T-cell (primary cell): ENCODE measurements around the gene ABCC9. TPM values are rescaled to one million over a fixed set of nuclear protein-coding genes. Genes with fewer than 3 reads are reported as not detected.

ENCODE experiments used
- ATAC-seq, 4 experiments: fragments of 200-7000 bp in 3 of 4; fragments of 150-1000 bp in 1 of 4; cut with Tn5 transposase; replicated peaks in 1 of 4; 1 replicate in 3 of 4; 2 replicates in 1 of 4; pipeline ENCODE4 v1.10.0; 2021; ENCODE audit warnings: moderate library complexity in 3 of 4, mild to moderate bottlenecking in 2 of 4, moderate number of reproducible peaks in 1 of 4
- CTCF ChIA-PET, 2 donors: fragments of 300-600 bp; sonication (Branson Sonifier 250); formaldehyde crosslinking; loops; one replicate each; lab custom pipeline; 2022; ENCODE audit warnings: antibody characterized with exemption in 2 of 2; lab: Charles Lee
- POLR2A ChIA-PET, 2 donors: fragments of 300-600 bp; sonication (Branson Sonifier 250); formaldehyde crosslinking; loops; one replicate each; lab custom pipeline; 2022; ENCODE audit warnings: antibody characterized with exemption in 2 of 2; lab: Charles Lee
- DNase-seq, 35 experiments: peaks; one replicate each; pipeline versions ENCODE4 v3.0.0 to v3.0.0-alpha.2; 2013 to 2023
- H3K27ac ChIP-seq: one replicate; pipeline ENCODE4 v1.5.1; 2013; ENCODE audit warnings: low read length
- H3K27me3 ChIP-seq, 2 experiments: replicated peaks in 1 of 2; 1 replicate in 1 of 2; 2 replicates in 1 of 2; pipeline versions ENCODE4 v1.6.1 to v1.7.0; 2013; ENCODE audit warnings: low read length in 1 of 2, mixed read lengths in 1 of 2; ENCODE audit not compliant: control insufficient read depth in 2 of 2, insufficient read depth in 2 of 2; ENCODE audit errors: extremely low read depth in 1 of 2
- H3K36me3 ChIP-seq, 2 donors: 1 replicate in 1 of 2; 2 replicates in 1 of 2; pipeline versions ENCODE4 v1.6.1 to v1.7.0; 2013; ENCODE audit warnings: low read length in 1 of 2; ENCODE audit not compliant: control insufficient read depth in 2 of 2, insufficient read depth in 1 of 2; ENCODE audit errors: extremely low read depth in 1 of 2
- H3K4me1 ChIP-seq, 2 experiments: 1 replicate in 1 of 2; 2 replicates in 1 of 2; pipeline versions ENCODE4 v1.6.1 to v1.7.0; 2013; ENCODE audit warnings: low read length in 2 of 2, mixed read lengths in 1 of 2; ENCODE audit not compliant: insufficient read depth in 2 of 2, control insufficient read depth in 1 of 2; ENCODE audit errors: extremely low read depth in 1 of 2
- H3K4me3 ChIP-seq, 2 donors: 1 replicate in 1 of 2; 2 replicates in 1 of 2; pipeline versions ENCODE4 v1.5.1 to v1.7.0; 2013; ENCODE audit warnings: mild to moderate bottlenecking in 2 of 2, low read length in 1 of 2, moderate library complexity in 1 of 2; ENCODE audit not compliant: control insufficient read depth in 1 of 2; ENCODE audit errors: extremely low read depth in 1 of 2
- H3K9me3 ChIP-seq: 2 replicates; pipeline ENCODE4 v1.7.0; 2013
- H3K27ac Mint-ChIP-seq, 2 donors: one replicate each; pipeline ENCODE4 v1.8.0; 2020 to 2021; ENCODE audit warnings: mild to moderate bottlenecking in 2 of 2, mixed read lengths in 2 of 2
- H3K27me3 Mint-ChIP-seq, 2 donors: one replicate each; pipeline ENCODE4 v1.8.0; 2021 to 2022; ENCODE audit warnings: mixed read lengths in 2 of 2
- H3K36me3 Mint-ChIP-seq: one replicate; pipeline ENCODE4 v1.8.0; 2021; ENCODE audit warnings: mixed read lengths
- H3K4me1 Mint-ChIP-seq, 3 donors: one replicate each; pipeline ENCODE4 v1.8.0; 2020 to 2022; ENCODE audit warnings: mixed read lengths in 3 of 3, mild to moderate bottlenecking in 1 of 3
- H3K4me3 Mint-ChIP-seq, 3 donors: one replicate each; pipeline ENCODE4 v1.8.0; 2020 to 2022; ENCODE audit warnings: mild to moderate bottlenecking in 3 of 3, mixed read lengths in 3 of 3, moderate library complexity in 3 of 3
- H3K9me3 Mint-ChIP-seq, 3 donors: one replicate each; pipeline ENCODE4 v1.8.0; 2020 to 2022; ENCODE audit warnings: mixed read lengths in 3 of 3
- WGBS: methylation state at CpG from one replicate; pipeline ENCODE4 v1.1.5; 2013; ENCODE audit warnings: missing lambda C conversion rate; ENCODE audit not compliant: insufficient coverage; 5-methylcytosine and 5-hydroxymethylcytosine counted together
- total RNA-seq, 35 experiments: library from RNA in 6 of 35; stranded (reverse) in 6 of 35; fragments of 120-200 nt in 1 of 35; gene quantifications; one replicate each; pipeline versions ENCODE4 v1.2.1 to v1.2.4 and lab custom pipeline; 2013 to 2026

Gene ABCC9
- total RNA-seq, 5 donors from 2014 or later (not counting 1 experiment from before 2014, with no cell fraction given): 0.06 to 0.10 (median 0.09) TPM; not detected in 2

- POLR2A ChIA-PET: no interaction called here
- CTCF ChIA-PET: no interaction called here
- H3K9me3 ChIP-seq: no peaks in the 10 kb centered on the region
Measured at GRCh38 chr12:21983095-21983494, 41.9 kb upstream of the ABCC9 start.

GRCh38 chr12:21980544-21980943, 39.3 kb upstream of the ABCC9 start:
- Histone ChIP-seq H3K27me3 (no peaks in the 10 kb centered on the region), H3K4me1 (no peaks in the 10 kb centered on the region), H3K36me3 (no peaks in the 10 kb centered on the region), H3K4me3 (no peak overlapping the region), H3K27ac (no peak overlapping the region), H3K9me3 (no peaks in the 10 kb centered on the region)
- DNase-seq (no peak), ATAC-seq (no peak)
- Mint-ChIP-seq H3K27ac (no peak overlapping the region), H3K4me3 (no peak overlapping the region), H3K36me3 (no peaks in the 10 kb centered on the region), H3K27me3 (peaks cover 15 to 25% of the 10 kb centered on the region in 2 donors), H3K9me3 (no peaks in the 10 kb centered on the region), H3K4me1 (peaks cover 0 to 7% (median 3%) of the 10 kb centered on the region in 3 donors)
- WGBS: no CpG with 5 or more reads among the region's 1 CpG
- ChIA-PET POLR2A (no interaction called here), CTCF (no interaction called here)

More at GRCh38 chr12:21983095-21983494, 41.9 kb upstream of the ABCC9 start:
- Histone ChIP-seq H3K36me3 (no peaks in the 10 kb centered on the region), H3K4me3 (no peak overlapping the region), H3K27me3 (no peaks in the 10 kb centered on the region), H3K27ac (no peak overlapping the region), H3K4me1 (no peaks in the 10 kb centered on the region)
- peaks cover 21 to 33% of the 10 kb centered on the region in 2 donors for H3K27me3 Mint-ChIP-seq
- no peaks in the 10 kb centered on the region for H3K36me3 Mint-ChIP-seq
- WGBS: no CpG with 5 or more reads among the region's 3 CpGs
- H3K9me3 Mint-ChIP-seq: no peaks in the 10 kb centered on the region
- no peak overlapping the region for H3K27ac Mint-ChIP-seq
- peaks cover 0 to 7% (median 3%) of the 10 kb centered on the region in 3 donors for H3K4me1 Mint-ChIP-seq
- DNase-seq (no peak), ATAC-seq (no peak)
- no peak overlapping the region for H3K4me3 Mint-ChIP-seq

GRCh38 chr12:21975293-21975692, 34.1 kb upstream of the ABCC9 start:
- ChIA-PET CTCF (no interaction called here), POLR2A (no interaction called here)
- DNase-seq (no peak), ATAC-seq (no peak)
- Histone ChIP-seq H3K27me3 (no peaks in the 10 kb centered on the region), H3K36me3 (no peaks in the 10 kb centered on the region), H3K27ac (no peak overlapping the region), H3K9me3 (no peaks in the 10 kb centered on the region), H3K4me1 (no peaks in the 10 kb centered on the region), H3K4me3 (no peak overlapping the region)
- Mint-ChIP-seq H3K4me3 (no peak overlapping the region), H3K9me3 (no peaks in the 10 kb centered on the region), H3K4me1 (peaks cover 0 to 7% (median 3%) of the 10 kb centered on the region in 3 donors), H3K36me3 (no peaks in the 10 kb centered on the region), H3K27me3 (peaks cover 8 to 19% of the 10 kb centered on the region in 2 donors), H3K27ac (no peak overlapping the region)
- no CpG with 5 or more reads among the region's 1 CpG for WGBS

- H3K27ac Mint-ChIP-seq: no peak overlapping the region
Measured at GRCh38 chr12:21973221-21973620, 32.0 kb upstream of the ABCC9 start.

DNA sequence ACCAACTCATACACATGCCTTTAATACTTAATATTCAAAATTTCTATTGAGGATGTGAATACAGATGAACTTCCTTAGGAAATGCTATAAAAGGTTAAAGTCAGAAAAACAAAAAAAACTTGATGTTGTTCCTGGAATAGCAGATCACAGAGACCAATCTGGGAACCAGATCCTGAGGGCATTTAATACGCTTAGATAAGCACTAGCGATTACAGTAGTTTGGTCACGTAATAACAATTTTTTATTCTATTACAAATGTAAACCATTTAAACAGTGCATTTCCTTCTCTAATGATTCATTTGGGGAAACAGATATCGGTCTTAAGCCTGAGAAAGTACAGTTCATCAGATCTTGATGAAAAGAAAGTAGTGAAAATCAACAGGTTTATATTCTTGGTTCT, 30.8 kb upstream of the ABCC9 start:
- Histone ChIP-seq H3K27me3 (no peaks in the 10 kb centered on the region), H3K4me1 (no peaks in the 10 kb centered on the region), H3K9me3 (no peaks in the 10 kb centered on the region), H3K27ac (no peak overlapping the region), H3K4me3 (no peak overlapping the region), H3K36me3 (no peaks in the 10 kb centered on the region)
- H3K36me3 Mint-ChIP-seq: no peaks in the 10 kb centered on the region
- H3K27ac Mint-ChIP-seq: no peak overlapping the region
- WGBS: no CpG with 5 or more reads among the region's 4 CpGs
- ATAC-seq (no peak), DNase-seq (no peak)
- ChIA-PET POLR2A (no interaction called here), CTCF (no interaction called here)
- no peaks in the 10 kb centered on the region for H3K4me1 Mint-ChIP-seq
- H3K9me3 Mint-ChIP-seq: peaks cover 0 to 2% (median 0%) of the 10 kb centered on the region in 3 donors
- no peak overlapping the region for H3K4me3 Mint-ChIP-seq
- peaks cover 4 to 11% of the 10 kb centered on the region in 2 donors for H3K27me3 Mint-ChIP-seq

More at GRCh38 chr12:21973221-21973620, 32.0 kb upstream of the ABCC9 start:
- H3K4me3 ChIP-seq: no peak overlapping the region
- ATAC-seq (no peak), DNase-seq (no peak)
- no peaks in the 10 kb centered on the region for H3K9me3 Mint-ChIP-seq
- no peak overlapping the region for H3K27ac ChIP-seq
- H3K27me3 ChIP-seq: no peaks in the 10 kb centered on the region
- H3K4me1 ChIP-seq: no peaks in the 10 kb centered on the region
- no peaks in the 10 kb centered on the region for H3K36me3 Mint-ChIP-seq
- H3K36me3 ChIP-seq: no peaks in the 10 kb centered on the region
- no peak overlapping the region for H3K4me3 Mint-ChIP-seq
- peaks cover 4 to 11% of the 10 kb centered on the region in 2 donors for H3K27me3 Mint-ChIP-seq
- CTCF ChIA-PET: no interaction called here
- H3K4me1 Mint-ChIP-seq: no peaks in the 10 kb centered on the region
- H3K9me3 ChIP-seq: no peaks in the 10 kb centered on the region
- POLR2A ChIA-PET: no interaction called here

DNA sequence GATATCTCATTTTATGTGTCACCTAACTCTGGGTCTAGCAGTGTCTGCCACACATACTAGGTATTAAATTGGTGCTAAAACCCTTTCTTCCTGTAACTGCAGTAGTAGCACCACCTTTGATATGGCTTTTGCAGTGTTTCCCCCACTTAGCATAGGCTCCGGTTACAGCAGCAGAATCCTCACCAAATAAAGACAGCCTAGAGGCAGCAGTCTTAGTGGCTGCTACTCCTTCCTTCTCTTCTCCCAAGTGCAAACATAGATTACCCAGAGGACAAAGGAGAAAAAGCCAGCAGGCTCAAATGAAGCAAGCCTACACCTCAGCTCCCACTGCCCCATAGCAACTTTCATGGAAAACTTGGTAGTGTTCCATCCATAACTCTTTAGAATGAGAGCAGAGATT, 30.1 kb upstream of the ABCC9 start:
- Mint-ChIP-seq H3K4me3 (no peak overlapping the region), H3K36me3 (no peaks in the 10 kb centered on the region), H3K27me3 (peaks cover 4 to 10% of the 10 kb centered on the region in 2 donors), H3K4me1 (no peaks in the 10 kb centered on the region), H3K9me3 (peaks cover 0 to 2% (median 0%) of the 10 kb centered on the region in 3 donors), H3K27ac (no peak overlapping the region)
- Histone ChIP-seq H3K4me1 (no peaks in the 10 kb centered on the region), H3K27me3 (no peaks in the 10 kb centered on the region), H3K27ac (no peak overlapping the region), H3K9me3 (no peaks in the 10 kb centered on the region), H3K4me3 (no peak overlapping the region), H3K36me3 (no peaks in the 10 kb centered on the region)
- ATAC-seq (no peak), DNase-seq (no peak)
- POLR2A ChIA-PET: no interaction called here
- WGBS: 31% methylated on average over 1 of the region's 1 CpG
- CTCF ChIA-PET: no interaction called here

- no peaks in the 10 kb centered on the region for H3K36me3 ChIP-seq
- H3K4me3 ChIP-seq: no peak overlapping the region
- DNase-seq (no peak), ATAC-seq (no peak)
- H3K36me3 Mint-ChIP-seq: no peaks in the 10 kb centered on the region
- WGBS: 92% methylated on average over 3 of the region's 5 CpGs
- peaks cover 12 to 24% of the 10 kb centered on the region in 2 donors for H3K27me3 Mint-ChIP-seq
- no peak overlapping the region for H3K27ac ChIP-seq
- H3K27me3 ChIP-seq: peaks cover 0 to 8% of the 10 kb centered on the region in 2 experiments
- H3K4me1 ChIP-seq: no peaks in the 10 kb centered on the region
- POLR2A ChIA-PET: no interaction called here
- H3K9me3 Mint-ChIP-seq: peaks cover 4 to 12% (median 5%) of the 10 kb centered on the region in 3 donors
- H3K9me3 ChIP-seq: no peaks in the 10 kb centered on the region
- no peak overlapping the region for H3K27ac Mint-ChIP-seq
- no peak overlapping the region for H3K4me3 Mint-ChIP-seq
- H3K4me1 Mint-ChIP-seq: no peaks in the 10 kb centered on the region
- CTCF ChIA-PET: no interaction called here
Measured at GRCh38 chr12:21962821-21963220, 21.6 kb upstream of the ABCC9 start.
